GM18499 (cell line): ENCODE results near the gene SLC7A7.
A peak's percentile ranks its signal among the peaks of the same experiment; 100 is the strongest.
"Not testable (repeated sequence)": the region's sequence is repeated elsewhere in the genome, so short reads cannot be mapped to it uniquely, and the experiment has no call there.

Source experiments
- ATAC-seq: cut with Tn5 transposase; IDR thresholded peaks from one replicate; pipeline ENCODE4 v1.9.1; 2021; ENCODE audit warnings: moderate number of reproducible peaks; ENCODE audit not compliant: insufficient read depth, unreplicated experiment

The SLC7A7 gene

GRCh38 chr14:22766457-22767322 lies 48.5 kb downstream of the SLC7A7 start, which contains the start of gene OXA1L:
Gene OXA1L (plus strand): TSS chr14:22766688. CDS start chr14:22766702, 14 bp downstream.
- peak; percentile 51 for ATAC-seq

- no peak for ATAC-seq
Measured at GRCh38 chr14:22764382-22764781, 50.9 kb downstream of the SLC7A7 start.

GRCh38 chr14:22761734-22762133 lies 53.5 kb downstream of the SLC7A7 start:
- ATAC-seq: no peak

- not testable (repeated sequence) for ATAC-seq
Measured at GRCh38 chr14:22757972-22758650, 57.1 kb downstream of the SLC7A7 start.

GRCh38 chr14:22753586-22753985 lies 61.6 kb downstream of the SLC7A7 start:
- no peak for ATAC-seq

- ATAC-seq: no peak
Measured at GRCh38 chr14:22752422-22752821, 62.8 kb downstream of the SLC7A7 start.

GRCh38 chr14:22748631-22749068 lies 66.6 kb downstream of the SLC7A7 start:
- no peak for ATAC-seq

GRCh38 chr14:22748206-22748605 lies 67.0 kb downstream of the SLC7A7 start:
- no peak for ATAC-seq

- no peak for ATAC-seq
Measured at GRCh38 chr14:22747769-22748168, 67.5 kb downstream of the SLC7A7 start.

GRCh38 chr14:22740020-22740419 lies 75.2 kb downstream of the SLC7A7 start:
- ATAC-seq: no peak

- no peak for ATAC-seq
Measured at GRCh38 chr14:22739423-22739822, 75.8 kb downstream of the SLC7A7 start.

- ATAC-seq: no peak
Measured at GRCh38 chr14:22737052-22737451, 78.2 kb downstream of the SLC7A7 start.

GRCh38 chr14:22736384-22736783 lies 78.9 kb downstream of the SLC7A7 start:
- ATAC-seq: not testable (repeated sequence)

- ATAC-seq: no peak
Measured at GRCh38 chr14:22735096-22735495, 80.1 kb downstream of the SLC7A7 start.

- ATAC-seq: no peak
Measured at GRCh38 chr14:22733829-22734228, 81.4 kb downstream of the SLC7A7 start.

GRCh38 chr14:22732062-22732461 lies 83.2 kb downstream of the SLC7A7 start:
- not testable (repeated sequence) for ATAC-seq

- ATAC-seq: no peak
Measured at GRCh38 chr14:22726012-22726411, 89.2 kb downstream of the SLC7A7 start.

GRCh38 chr14:22725374-22725773 lies 89.9 kb downstream of the SLC7A7 start:
- ATAC-seq: not testable (repeated sequence)

- ATAC-seq: not testable (repeated sequence)
Measured at GRCh38 chr14:22724847-22725246, 90.4 kb downstream of the SLC7A7 start.

GRCh38 chr14:22723815-22724214 lies 91.4 kb downstream of the SLC7A7 start:
- ATAC-seq: no peak
